ENCODE measurements around the gene CPE. TPM values are rescaled to one million over a fixed set of nuclear protein-coding genes. Genes with fewer than 3 reads are reported as not detected.
"Not testable (repeated sequence)": the region's sequence is repeated elsewhere in the genome, so short reads cannot be mapped to it uniquely, and the experiment has no call there.

CPE gene
- total and polyA plus RNA-seq, 2 donors (not counting 3 experiments of a cell fraction or from before 2014, with no cell fraction given), result 2.7 to 9.2 TPM

GRCh38 chr4:165336743-165337142, 42.1 kb upstream of the CPE start:
- POLR2A ChIA-PET, result no interaction called here
- CTCF ChIA-PET, result interaction anchor here (8.8 kb wide), 1 partner anchor 206 kb away, joined by 50 read pairs; no protein-coding TSS in a partner anchor
- H3K4me1 ChIP-seq (ENCODE audit: control insufficient read depth, extremely low read depth, insufficient read depth, low read length), result peaks cover 13% of the 10 kb centered on the region

GRCh38 chr4:165342340-165342739, 36.5 kb upstream of the CPE start:
- H3K9me1 ChIP-seq (replicated peaks; ENCODE audit: control insufficient read depth, extremely low read depth, insufficient read depth, low read length); dilution Hi-C loops (cut with MboI; ENCODE audit: extremely low pct_ligation_motif_present, low sequenced_read_pairs); H3K4me3 ChIP-seq (replicated peaks in 1 of 3; ENCODE audit: insufficient read depth in 1 of 3, low read depth in 1 of 3, low read length in 3 of 3); H2AFZ ChIP-seq (ENCODE audit: low read depth, low read length); FAIRE-seq; H4K20me1 ChIP-seq (replicated peaks; ENCODE audit: control insufficient read depth, extremely low read depth, insufficient read depth, low read length); DNase-seq (ENCODE audit: low read depth, low spot score); H3K27me3 ChIP-seq (ENCODE audit: control insufficient read depth in 2 of 2, insufficient read depth in 2 of 2, low read length in 2 of 2); H3K27ac ChIP-seq (ENCODE audit: insufficient read depth, low read depth, low read length); H3K9ac ChIP-seq (replicated peaks; ENCODE audit: extremely low read depth, insufficient read depth, low read length); H3K9me3 ChIP-seq (replicated peaks; ENCODE audit: control insufficient read depth, insufficient read depth, low read length); H3K4me2 ChIP-seq (ENCODE audit: insufficient read depth, low read length); intact Hi-C loops (cut with micrococcal nuclease); H3K79me2 ChIP-seq (ENCODE audit: control insufficient read depth, insufficient read depth, low read length); H3K4me1 ChIP-seq (ENCODE audit: control insufficient read depth, extremely low read depth, insufficient read depth, low read length): not testable (repeated sequence)
- TSS peak; percentile 43 for BruUV-seq (replicated peaks)
- CTCF ChIA-PET, result interaction anchor here (1.2 to 12.4 kb wide), 7 partner anchors 9 to 229 kb away, joined by 3 to 347 read pairs (median 10); partner anchors contain the start of gene TMEM192
- POLR2A ChIA-PET, result interaction anchor here (0.7 kb wide), 3 partner anchors 22 to 810 kb away, joined by 3 to 6 read pairs (median 3); no protein-coding TSS in a partner anchor
- H3K36me3 ChIP-seq (ENCODE audit: control insufficient read depth in 2 of 2, extremely low read depth in 1 of 2, insufficient read depth in 2 of 2, low read length in 2 of 2), result peaks cover 2 to 31% of the 10 kb centered on the region in 2 experiments

More at GRCh38 chr4:165336743-165337142, 42.1 kb upstream of the CPE start:
- H3K27ac ChIP-seq (ENCODE audit: insufficient read depth, low read depth, low read length), result no peak overlapping the region
- no peak for TF ChIP-seq MYC (IDR thresholded peaks at IDR 0.05; ENCODE audit: low read depth, low read length)
- TF ChIP-seq FOS (IDR thresholded peaks at IDR 0.05; ENCODE audit: borderline replicate concordance, insufficient read depth, low read length), result no peak
- no peak for TF ChIP-seq CTCF (IDR thresholded peaks at IDR 0.05; ENCODE audit: extremely low read depth in 1 of 2, insufficient read depth in 1 of 2, low read depth in 1 of 2, low read length in 2 of 2)
- no peak for TF ChIP-seq JUN (IDR thresholded peaks at IDR 0.05; ENCODE audit: borderline replicate concordance, insufficient read depth, insufficient read length, low read depth)
- TF ChIP-seq GATA2 (IDR thresholded peaks at IDR 0.05; ENCODE audit: insufficient read depth, insufficient read length, low read depth, low read length), result no peak
- TF ChIP-seq MAX (IDR thresholded peaks at IDR 0.05; ENCODE audit: insufficient read depth, insufficient read length), result no peak
- TF ChIP-seq POLR2A (IDR thresholded peaks at IDR 0.05; ENCODE audit: low read depth, low read length), result no peak
- no peak for TF ChIP-seq POLR2AphosphoS5 (IDR thresholded peaks at IDR 0.05; ENCODE audit: insufficient read depth, low read depth, low read length)
- TF ChIP-seq EZH2 (IDR thresholded peaks at IDR 0.05; ENCODE audit: borderline replicate concordance, low read depth, low read length, severe bottlenecking), result no peak
- H4K20me1 ChIP-seq (replicated peaks; ENCODE audit: control insufficient read depth, extremely low read depth, insufficient read depth, low read length), result peaks cover 17% of the 10 kb centered on the region
- peaks cover 2 to 41% of the 10 kb centered on the region in 2 experiments for H3K36me3 ChIP-seq (ENCODE audit: control insufficient read depth in 2 of 2, extremely low read depth in 1 of 2, insufficient read depth in 2 of 2, low read length in 2 of 2)
- intact Hi-C loops (cut with micrococcal nuclease) (no loop called here), dilution Hi-C loops (cut with MboI; ENCODE audit: extremely low pct_ligation_motif_present, low sequenced_read_pairs) (no loop called here)
- no peak overlapping the region for H2AFZ ChIP-seq (ENCODE audit: low read depth, low read length)
- no peaks in the 10 kb centered on the region for H3K9me3 ChIP-seq (replicated peaks; ENCODE audit: control insufficient read depth, insufficient read depth, low read length)
- FAIRE-seq (no peak), DNase-seq (ENCODE audit: low read depth, low spot score) (no peak)
- no TSS peak for BruUV-seq (replicated peaks)
- peaks cover 61% of the 10 kb centered on the region for H3K79me2 ChIP-seq (ENCODE audit: control insufficient read depth, insufficient read depth, low read length)
- H3K4me2 ChIP-seq (ENCODE audit: insufficient read depth, low read length), result no peak overlapping the region
- no peak overlapping the region for H3K9ac ChIP-seq (replicated peaks; ENCODE audit: extremely low read depth, insufficient read depth, low read length)
- no peak overlapping the region for H3K4me3 ChIP-seq (replicated peaks in 1 of 3; ENCODE audit: insufficient read depth in 1 of 3, low read depth in 1 of 3, low read length in 3 of 3)
- H3K9me1 ChIP-seq (replicated peaks; ENCODE audit: control insufficient read depth, extremely low read depth, insufficient read depth, low read length), result no peaks in the 10 kb centered on the region
- no peaks in the 10 kb centered on the region for H3K27me3 ChIP-seq (ENCODE audit: control insufficient read depth in 2 of 2, insufficient read depth in 2 of 2, low read length in 2 of 2)

Data from endothelial cell of umbilical vein (primary cell).